GM23338 (cell line): ENCODE measurements around the gene KLC4. TPM values are rescaled to one million over a fixed set of nuclear protein-coding genes. Genes with fewer than 3 reads are reported as not detected.

Experiments
- ATAC-seq: fragments of 200-7000 bp; cut with Tn5 transposase; 3 replicates; pipeline ENCODE4 v1.9.1; 2020
- DNase-seq: peaks from one replicate; pipeline ENCODE4 v3.0.0-alpha.2; 2015; ENCODE audit warnings: low spot score
- H2AFZ ChIP-seq: fragments of 200-600 bp; sonication (generic); 2 replicates; pipeline ENCODE4 v1.8.0; 2016; ENCODE audit warnings: antibody characterized with exemption, mild to moderate bottlenecking, moderate library complexity
- H3F3A ChIP-seq: fragments of 200-600 bp; sonication (generic); replicated peaks from 2 replicates; pipeline ENCODE4 v1.8.0; 2017; ENCODE audit warnings: antibody characterized with exemption, mixed run types, low read depth
- H3K27ac ChIP-seq: fragments of 200-600 bp; sonication (generic); 2 replicates; pipeline ENCODE4 v1.6.1; 2016; ENCODE audit warnings: low read depth
- H3K27me3 ChIP-seq: fragments of 200-600 bp; sonication (generic); 2 replicates; pipeline ENCODE4 v1.8.0; 2016; ENCODE audit warnings: mild to moderate bottlenecking, mixed run types, moderate library complexity; ENCODE audit not compliant: insufficient read depth
- H3K36me3 ChIP-seq: fragments of 200-600 bp; sonication (generic); 2 replicates; pipeline ENCODE4 v1.8.0; 2016; ENCODE audit warnings: mild to moderate bottlenecking; ENCODE audit not compliant: insufficient read depth
- H3K4me1 ChIP-seq: fragments of 200-600 bp; sonication (generic); 2 replicates; pipeline ENCODE4 v1.8.0; 2016; ENCODE audit warnings: mild to moderate bottlenecking, moderate library complexity; ENCODE audit not compliant: insufficient read depth
- H3K4me2 ChIP-seq: fragments of 200-600 bp; sonication (generic); 2 replicates; pipeline ENCODE4 v1.7.1; 2017; ENCODE audit warnings: mixed run types
- H3K4me3 ChIP-seq: fragments of 200-600 bp; sonication (generic); 2 replicates; pipeline ENCODE4 v1.6.1; 2016; ENCODE audit warnings: mixed run types
- H3K79me2 ChIP-seq: fragments of 200-600 bp; sonication (generic); replicated peaks from 2 replicates; pipeline ENCODE4 v1.8.0; 2017; ENCODE audit warnings: mild to moderate bottlenecking; ENCODE audit not compliant: insufficient read depth
- H3K9me2 ChIP-seq: fragments of 200-600 bp; sonication (generic); 2 replicates; pipeline ENCODE4 v1.8.0; 2017; ENCODE audit not compliant: insufficient read depth
- H4K20me1 ChIP-seq: fragments of 200-600 bp; sonication (generic); replicated peaks from 2 replicates; pipeline ENCODE4 v1.8.0; 2017; ENCODE audit warnings: mild to moderate bottlenecking; ENCODE audit not compliant: insufficient read depth
- H3K27ac Mint-ChIP-seq: 2 replicates; pipeline ENCODE4 v1.8.0; 2020; ENCODE audit warnings: inconsistent platforms, mild to moderate bottlenecking, moderate library complexity, mixed read lengths
- H3K27me3 Mint-ChIP-seq: 3 replicates; pipeline ENCODE4 v1.8.0; 2022; ENCODE audit warnings: low read depth, mild to moderate bottlenecking, moderate library complexity, mixed read lengths, inconsistent platforms; ENCODE audit not compliant: insufficient read depth, poor library complexity
- H3K36me3 Mint-ChIP-seq: 3 replicates; pipeline ENCODE4 v1.8.0; 2021; ENCODE audit warnings: low read depth, mild to moderate bottlenecking, inconsistent platforms, moderate library complexity, mixed read lengths
- H3K4me1 Mint-ChIP-seq: 3 replicates; pipeline ENCODE4 v1.8.0; 2020; ENCODE audit warnings: mild to moderate bottlenecking, inconsistent platforms, mixed read lengths
- H3K4me3 Mint-ChIP-seq: 3 replicates; pipeline ENCODE4 v1.8.0; 2021; ENCODE audit warnings: moderate library complexity, mild to moderate bottlenecking, inconsistent platforms, mixed read lengths
- H3K9me3 Mint-ChIP-seq: 3 replicates; pipeline ENCODE4 v1.8.0; 2020; ENCODE audit warnings: moderate library complexity, mild to moderate bottlenecking, inconsistent platforms, mixed read lengths
- CREB1 ChIP-seq: fragments of 250-450 bp; sonication (Bioruptor Pico); IDR thresholded peaks from 2 replicates; pipeline ENCODE4 v1.5.0; 2020; ENCODE audit warnings: low read depth, mild to moderate bottlenecking, moderate library complexity
- EZH2 ChIP-seq: fragments of 200-600 bp; sonication (generic); IDR thresholded peaks from one replicate; pipeline ENCODE4 v1.8.0; 2017; ENCODE audit warnings: antibody characterized with exemption, mild to moderate bottlenecking, low read depth; ENCODE audit not compliant: unreplicated experiment
- polyA plus RNA-seq: library from polyadenylated mRNA; unstranded; fragments of >200 nt; fragmentation: Nextera tagmentation; extraction: Ambion mirVana; gene quantifications from 2 replicates; pipeline ENCODE4 v1.2.1, GENCODE V29; 2016
- total RNA-seq: library from RNA; depleted of rRNA; stranded (reverse); fragments of >200 nt; shearing (Covaris generic); gene quantifications from 2 replicates; pipeline ENCODE4 v1.2.3, GENCODE V29; 2014
- TF ChIP-seq, protein P1 (sequence below): IDR thresholded peaks from one replicate; pipeline ENCODE4 v1.6.1; 2018; ENCODE audit warnings: antibody characterized with exemption; ENCODE audit not compliant: unreplicated experiment
- TF ChIP-seq, protein P2 (sequence below), 2 experiments: fragments of 200-600 bp in 1 of 2; sonication (generic) in 1 of 2; conservative IDR thresholded peaks; 2 replicates each; pipeline versions ENCODE4 v1.5.1 to v1.6.1; 2016 to 2017; ENCODE audit warnings: antibody characterized with exemption in 2 of 2, low read depth in 2 of 2, mild to moderate bottlenecking in 2 of 2, moderate library complexity in 1 of 2
- TF ChIP-seq, protein P3 (sequence below): fragments of 250-450 bp; sonication (Bioruptor Pico); IDR thresholded peaks from 2 replicates; pipeline ENCODE4 v1.5.0; 2020; ENCODE audit warnings: mild to moderate bottlenecking, moderate library complexity

KLC4 gene
- total and polyA plus RNA-seq, 2 experiments from 2014 or later: 14.9 to 17.4 TPM

DNA sequence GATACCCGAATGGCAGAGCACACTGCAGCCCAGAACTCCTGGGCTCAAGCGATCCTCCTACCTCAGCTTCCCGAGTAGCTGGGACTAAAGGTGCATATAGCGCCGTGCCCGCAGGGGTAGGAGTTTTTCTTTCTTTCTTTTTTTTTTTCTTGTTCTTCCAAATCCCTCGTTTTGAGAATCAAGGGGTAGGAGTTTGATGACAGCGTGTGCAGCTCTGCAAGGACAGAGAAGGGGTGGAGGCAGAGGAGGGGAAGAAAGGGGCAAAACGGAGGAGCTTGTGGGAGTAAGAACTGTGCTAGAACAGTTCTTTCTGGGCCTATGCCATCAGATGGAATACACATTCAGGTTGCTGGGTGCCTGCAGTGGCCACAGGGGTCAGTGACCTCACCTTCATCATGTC, 22.7 kb upstream of the KLC4 start (continued):
- TF ChIP-seq, protein P1, sequence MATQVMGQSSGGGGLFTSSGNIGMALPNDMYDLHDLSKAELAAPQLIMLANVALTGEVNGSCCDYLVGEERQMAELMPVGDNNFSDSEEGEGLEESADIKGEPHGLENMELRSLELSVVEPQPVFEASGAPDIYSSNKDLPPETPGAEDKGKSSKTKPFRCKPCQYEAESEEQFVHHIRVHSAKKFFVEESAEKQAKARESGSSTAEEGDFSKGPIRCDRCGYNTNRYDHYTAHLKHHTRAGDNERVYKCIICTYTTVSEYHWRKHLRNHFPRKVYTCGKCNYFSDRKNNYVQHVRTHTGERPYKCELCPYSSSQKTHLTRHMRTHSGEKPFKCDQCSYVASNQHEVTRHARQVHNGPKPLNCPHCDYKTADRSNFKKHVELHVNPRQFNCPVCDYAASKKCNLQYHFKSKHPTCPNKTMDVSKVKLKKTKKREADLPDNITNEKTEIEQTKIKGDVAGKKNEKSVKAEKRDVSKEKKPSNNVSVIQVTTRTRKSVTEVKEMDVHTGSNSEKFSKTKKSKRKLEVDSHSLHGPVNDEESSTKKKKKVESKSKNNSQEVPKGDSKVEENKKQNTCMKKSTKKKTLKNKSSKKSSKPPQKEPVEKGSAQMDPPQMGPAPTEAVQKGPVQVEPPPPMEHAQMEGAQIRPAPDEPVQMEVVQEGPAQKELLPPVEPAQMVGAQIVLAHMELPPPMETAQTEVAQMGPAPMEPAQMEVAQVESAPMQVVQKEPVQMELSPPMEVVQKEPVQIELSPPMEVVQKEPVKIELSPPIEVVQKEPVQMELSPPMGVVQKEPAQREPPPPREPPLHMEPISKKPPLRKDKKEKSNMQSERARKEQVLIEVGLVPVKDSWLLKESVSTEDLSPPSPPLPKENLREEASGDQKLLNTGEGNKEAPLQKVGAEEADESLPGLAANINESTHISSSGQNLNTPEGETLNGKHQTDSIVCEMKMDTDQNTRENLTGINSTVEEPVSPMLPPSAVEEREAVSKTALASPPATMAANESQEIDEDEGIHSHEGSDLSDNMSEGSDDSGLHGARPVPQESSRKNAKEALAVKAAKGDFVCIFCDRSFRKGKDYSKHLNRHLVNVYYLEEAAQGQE: no peak
- TF ChIP-seq CREB1 (CRISPR knock-in tag): no peak

DNA sequence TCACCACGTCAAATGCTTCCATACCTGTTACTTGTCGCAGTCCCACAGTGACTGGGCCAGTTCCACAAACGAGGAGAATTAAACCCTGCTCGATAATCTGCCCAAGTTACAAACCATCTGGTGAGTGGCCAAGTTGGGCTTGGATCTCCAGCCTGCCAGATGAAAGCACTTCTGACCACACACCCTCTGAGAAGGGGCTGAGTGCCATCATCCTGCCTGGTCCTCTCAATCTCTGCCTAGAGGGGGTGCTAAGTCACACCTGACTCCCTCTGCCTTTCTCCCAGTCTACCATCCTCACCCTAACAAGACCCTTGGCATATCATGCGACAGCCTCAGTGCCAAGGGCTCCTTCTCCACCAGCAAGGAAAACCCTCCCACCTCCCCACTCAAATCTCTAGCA, 22.2 kb upstream of the KLC4 start:
- DNase-seq: no peak
- 0 out of 2 replicates have a peak, but pooled peaks cover 3% of the 10 kb centered on the region for H3K36me3 ChIP-seq
- no peak; the same call in 2 of the 3 replicates for ATAC-seq
- Mint-ChIP-seq H3K4me1 (no peaks in the 10 kb centered on the region), H3K4me3 (no peak overlapping the region), H3K36me3 (peaks cover 51% of the 10 kb centered on the region), H3K27ac (no peak overlapping the region), H3K27me3 (peaks cover 3% of the 10 kb centered on the region), H3K9me3 (no peaks in the 10 kb centered on the region)
- peaks cover 6% of the 10 kb centered on the region; the same call in 1 of the 2 replicates for H4K20me1 ChIP-seq
- H3K27me3 ChIP-seq: no peaks in the 10 kb centered on the region
- H3F3A ChIP-seq: 0 out of 2 replicates have a peak, but pooled peaks cover 8% of the 10 kb centered on the region
- H2AFZ ChIP-seq: no peak overlapping the region
- H3K4me3 ChIP-seq: no peak overlapping the region
- no peak for TF ChIP-seq EZH2
- TF ChIP-seq, protein P2, sequence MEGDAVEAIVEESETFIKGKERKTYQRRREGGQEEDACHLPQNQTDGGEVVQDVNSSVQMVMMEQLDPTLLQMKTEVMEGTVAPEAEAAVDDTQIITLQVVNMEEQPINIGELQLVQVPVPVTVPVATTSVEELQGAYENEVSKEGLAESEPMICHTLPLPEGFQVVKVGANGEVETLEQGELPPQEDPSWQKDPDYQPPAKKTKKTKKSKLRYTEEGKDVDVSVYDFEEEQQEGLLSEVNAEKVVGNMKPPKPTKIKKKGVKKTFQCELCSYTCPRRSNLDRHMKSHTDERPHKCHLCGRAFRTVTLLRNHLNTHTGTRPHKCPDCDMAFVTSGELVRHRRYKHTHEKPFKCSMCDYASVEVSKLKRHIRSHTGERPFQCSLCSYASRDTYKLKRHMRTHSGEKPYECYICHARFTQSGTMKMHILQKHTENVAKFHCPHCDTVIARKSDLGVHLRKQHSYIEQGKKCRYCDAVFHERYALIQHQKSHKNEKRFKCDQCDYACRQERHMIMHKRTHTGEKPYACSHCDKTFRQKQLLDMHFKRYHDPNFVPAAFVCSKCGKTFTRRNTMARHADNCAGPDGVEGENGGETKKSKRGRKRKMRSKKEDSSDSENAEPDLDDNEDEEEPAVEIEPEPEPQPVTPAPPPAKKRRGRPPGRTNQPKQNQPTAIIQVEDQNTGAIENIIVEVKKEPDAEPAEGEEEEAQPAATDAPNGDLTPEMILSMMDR (conservative IDR thresholded peaks at IDR 0.05; ENCODE audit: low read depth in 2 of 2): peak in 1 of 2 experiments; percentile 27; a peak in 1 of 4 replicates
- TF ChIP-seq, protein P1: no peak
- TF ChIP-seq, protein P3, sequence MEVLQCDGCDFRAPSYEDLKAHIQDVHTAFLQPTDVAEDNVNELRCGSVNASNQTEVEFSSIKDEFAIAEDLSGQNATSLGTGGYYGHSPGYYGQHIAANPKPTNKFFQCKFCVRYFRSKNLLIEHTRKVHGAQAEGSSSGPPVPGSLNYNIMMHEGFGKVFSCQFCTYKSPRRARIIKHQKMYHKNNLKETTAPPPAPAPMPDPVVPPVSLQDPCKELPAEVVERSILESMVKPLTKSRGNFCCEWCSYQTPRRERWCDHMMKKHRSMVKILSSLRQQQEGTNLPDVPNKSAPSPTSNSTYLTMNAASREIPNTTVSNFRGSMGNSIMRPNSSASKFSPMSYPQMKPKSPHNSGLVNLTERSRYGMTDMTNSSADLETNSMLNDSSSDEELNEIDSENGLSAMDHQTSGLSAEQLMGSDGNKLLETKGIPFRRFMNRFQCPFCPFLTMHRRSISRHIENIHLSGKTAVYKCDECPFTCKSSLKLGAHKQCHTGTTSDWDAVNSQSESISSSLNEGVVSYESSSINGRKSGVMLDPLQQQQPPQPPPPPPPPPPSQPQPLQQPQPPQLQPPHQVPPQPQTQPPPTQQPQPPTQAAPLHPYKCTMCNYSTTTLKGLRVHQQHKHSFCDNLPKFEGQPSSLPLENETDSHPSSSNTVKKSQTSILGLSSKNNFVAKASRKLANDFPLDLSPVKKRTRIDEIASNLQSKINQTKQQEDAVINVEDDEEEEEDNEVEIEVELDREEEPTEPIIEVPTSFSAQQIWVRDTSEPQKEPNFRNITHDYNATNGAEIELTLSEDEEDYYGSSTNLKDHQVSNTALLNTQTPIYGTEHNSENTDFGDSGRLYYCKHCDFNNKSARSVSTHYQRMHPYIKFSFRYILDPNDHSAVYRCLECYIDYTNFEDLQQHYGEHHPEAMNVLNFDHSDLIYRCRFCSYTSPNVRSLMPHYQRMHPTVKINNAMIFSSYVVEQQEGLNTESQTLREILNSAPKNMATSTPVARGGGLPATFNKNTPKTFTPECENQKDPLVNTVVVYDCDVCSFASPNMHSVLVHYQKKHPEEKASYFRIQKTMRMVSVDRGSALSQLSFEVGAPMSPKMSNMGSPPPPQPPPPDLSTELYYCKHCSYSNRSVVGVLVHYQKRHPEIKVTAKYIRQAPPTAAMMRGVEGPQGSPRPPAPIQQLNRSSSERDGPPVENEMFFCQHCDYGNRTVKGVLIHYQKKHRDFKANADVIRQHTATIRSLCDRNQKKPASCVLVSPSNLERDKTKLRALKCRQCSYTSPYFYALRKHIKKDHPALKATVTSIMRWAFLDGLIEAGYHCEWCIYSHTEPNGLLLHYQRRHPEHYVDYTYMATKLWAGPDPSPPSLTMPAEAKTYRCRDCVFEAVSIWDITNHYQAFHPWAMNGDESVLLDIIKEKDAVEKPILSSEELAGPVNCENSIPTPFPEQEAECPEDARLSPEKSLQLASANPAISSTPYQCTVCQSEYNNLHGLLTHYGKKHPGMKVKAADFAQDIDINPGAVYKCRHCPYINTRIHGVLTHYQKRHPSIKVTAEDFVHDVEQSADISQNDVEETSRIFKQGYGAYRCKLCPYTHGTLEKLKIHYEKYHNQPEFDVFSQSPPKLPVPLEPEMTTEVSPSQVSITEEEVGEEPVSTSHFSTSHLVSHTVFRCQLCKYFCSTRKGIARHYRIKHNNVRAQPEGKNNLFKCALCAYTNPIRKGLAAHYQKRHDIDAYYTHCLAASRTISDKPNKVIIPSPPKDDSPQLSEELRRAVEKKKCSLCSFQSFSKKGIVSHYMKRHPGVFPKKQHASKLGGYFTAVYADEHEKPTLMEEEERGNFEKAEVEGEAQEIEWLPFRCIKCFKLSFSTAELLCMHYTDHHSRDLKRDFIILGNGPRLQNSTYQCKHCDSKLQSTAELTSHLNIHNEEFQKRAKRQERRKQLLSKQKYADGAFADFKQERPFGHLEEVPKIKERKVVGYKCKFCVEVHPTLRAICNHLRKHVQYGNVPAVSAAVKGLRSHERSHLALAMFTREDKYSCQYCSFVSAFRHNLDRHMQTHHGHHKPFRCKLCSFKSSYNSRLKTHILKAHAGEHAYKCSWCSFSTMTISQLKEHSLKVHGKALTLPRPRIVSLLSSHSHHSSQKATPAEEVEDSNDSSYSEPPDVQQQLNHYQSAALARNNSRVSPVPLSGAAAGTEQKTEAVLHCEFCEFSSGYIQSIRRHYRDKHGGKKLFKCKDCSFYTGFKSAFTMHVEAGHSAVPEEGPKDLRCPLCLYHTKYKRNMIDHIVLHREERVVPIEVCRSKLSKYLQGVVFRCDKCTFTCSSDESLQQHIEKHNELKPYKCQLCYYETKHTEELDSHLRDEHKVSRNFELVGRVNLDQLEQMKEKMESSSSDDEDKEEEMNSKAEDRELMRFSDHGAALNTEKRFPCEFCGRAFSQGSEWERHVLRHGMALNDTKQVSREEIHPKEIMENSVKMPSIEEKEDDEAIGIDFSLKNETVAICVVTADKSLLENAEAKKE (CRISPR knock-in tag): no peak
- no peaks in the 10 kb centered on the region for H3K9me2 ChIP-seq
- H3K79me2 ChIP-seq: no peaks in the 10 kb centered on the region
- no peak overlapping the region for H3K27ac ChIP-seq
- H3K4me1 ChIP-seq: no peaks in the 10 kb centered on the region
- H3K4me2 ChIP-seq: no peak overlapping the region
